ENCODE measurements around the gene PRKCH.

- TF ChIP-seq CTCF (IDR thresholded peaks at IDR 0.05) (no peak), POLR2A (IDR thresholded peaks at IDR 0.05) (no peak)
These were observed 195.7 kb downstream of the PRKCH start for GRCh38 chr14:61516964-61517653.
